AG20443 (cell line): ENCODE results near the gene NRTN.

Experiments
- DNase-seq: peaks from one replicate; pipeline ENCODE4 v3.0.0; 2012; ENCODE audit warnings: low spot score, mixed read lengths

Gene NRTN

GRCh38 chr19:5790559-5791520 lies 14.0 kb upstream of the NRTN start, which contains the start of gene DUS3L:
TSS of gene DUS3L (minus strand) at chr19:5791163. CDS start at chr19:5791141, 22 bp downstream.
- DNase-seq: peak; percentile 98

- no peak for DNase-seq
Observed at GRCh38 chr19:5792224-5792623, 12.6 kb upstream of the NRTN start.

GRCh38 chr19:5793188-5793587 lies 11.7 kb upstream of the NRTN start:
- DNase-seq: no peak

GRCh38 chr19:5795382-5795919 lies 9.4 kb upstream of the NRTN start:
- no peak for DNase-seq

- no peak for DNase-seq
Observed at GRCh38 chr19:5798244-5798643, 6.6 kb upstream of the NRTN start.

- DNase-seq: no peak
Observed at GRCh38 chr19:5799247-5800241, 5.3 kb upstream of the NRTN start.

- DNase-seq: no peak
Observed at GRCh38 chr19:5800361-5801270, 4.3 kb upstream of the NRTN start.

- no peak for DNase-seq
Observed at GRCh38 chr19:5801796-5802619, 2.9 kb upstream of the NRTN start.

GRCh38 chr19:5803441-5803751 lies 1.5 kb upstream of the NRTN start:
- no peak for DNase-seq

- DNase-seq: peak; percentile 97
Observed at GRCh38 chr19:5803752-5804515, 933 bp upstream of the NRTN start.

GRCh38 chr19:5805462-5806132 lies 730 bp downstream of the NRTN start:
- DNase-seq: peak; percentile 76

- DNase-seq: no peak
Observed at GRCh38 chr19:5806133-5806489, 1.2 kb downstream of the NRTN start.

- no peak for DNase-seq
Observed at GRCh38 chr19:5806905-5807304, 2.0 kb downstream of the NRTN start.

GRCh38 chr19:5808120-5808816 lies 3.4 kb downstream of the NRTN start:
- DNase-seq: no peak

- DNase-seq: no peak
Observed at GRCh38 chr19:5809053-5809452, 4.2 kb downstream of the NRTN start.

GRCh38 chr19:5809469-5809868 lies 4.6 kb downstream of the NRTN start:
- DNase-seq: no peak

GRCh38 chr19:5811117-5811516 lies 6.2 kb downstream of the NRTN start:
- no peak for DNase-seq

GRCh38 chr19:5814123-5814851 lies 9.4 kb downstream of the NRTN start:
- DNase-seq: no peak
